Activated B cell treated with CpG ODN at 0.5 μM for 24 hours (primary cell): ENCODE data around the gene DLX5. TPM values are rescaled to one million over a fixed set of nuclear protein-coding genes. Genes with fewer than 3 reads are reported as not detected.

Experiments
- ATAC-seq: fragments of 200-7000 bp; cut with Tn5 transposase; one replicate; pipeline ENCODE4 v1.10.0; 2021; ENCODE audit warnings: low read depth, mild to moderate bottlenecking, moderate library complexity
- CTCF ChIA-PET: fragments of 350-600 bp; sonication (Branson Sonifier 250); formaldehyde crosslinking; loops from one replicate; lab custom pipeline; 2021; ENCODE audit warnings: antibody characterized with exemption; lab: Charles Lee
- POLR2A ChIA-PET: fragments of 350-600 bp; sonication (Branson Sonifier 250); formaldehyde crosslinking; loops from one replicate; lab custom pipeline; 2021; ENCODE audit warnings: antibody characterized with exemption; lab: Charles Lee
- DNase-seq: peaks from one replicate; pipeline ENCODE4 v3.0.0; 2022
- H3K27ac Mint-ChIP-seq: one replicate; pipeline ENCODE4 v1.8.0; 2020; ENCODE audit warnings: mixed read lengths
- H3K27me3 Mint-ChIP-seq: one replicate; pipeline ENCODE4 v1.8.0; 2021; ENCODE audit warnings: mixed read lengths
- H3K36me3 Mint-ChIP-seq: one replicate; pipeline ENCODE4 v1.8.0; 2021; ENCODE audit warnings: low read depth, mixed read lengths
- H3K4me1 Mint-ChIP-seq: one replicate; pipeline ENCODE4 v1.8.0; 2021; ENCODE audit warnings: mixed read lengths
- H3K4me3 Mint-ChIP-seq: one replicate; pipeline ENCODE4 v1.8.0; 2020; ENCODE audit warnings: mild to moderate bottlenecking, mixed read lengths
- H3K9me3 Mint-ChIP-seq: one replicate; pipeline ENCODE4 v1.8.0; 2020; ENCODE audit warnings: mixed read lengths
- CTCF ChIP-seq: fragments of 200-600 bp; IDR thresholded peaks from one replicate; pipeline ENCODE4 v1.8.0; 2022; ENCODE audit warnings: antibody characterized with exemption, mild to moderate bottlenecking
- intact Hi-C: fragments of 100-400 bp; cut with micrococcal nuclease; formaldehyde crosslinking; loops from one replicate; pipeline ENCODE4 v1.15.1; 2024
- total RNA-seq: library from RNA; stranded (reverse); gene quantifications from 2 replicates; pipeline ENCODE4 v1.2.3, GENCODE V29; 2022

DLX5 gene
- total RNA-seq, 1 donor from 2014 or later, result not detected

- Mint-ChIP-seq H3K4me1 (no peaks in the 10 kb centered on the region), H3K4me3 (no peak overlapping the region), H3K27ac (no peak overlapping the region), H3K9me3 (no peaks in the 10 kb centered on the region), H3K36me3 (no peaks in the 10 kb centered on the region), H3K27me3 (peaks cover 81% of the 10 kb centered on the region)
- POLR2A ChIA-PET, result no interaction called here
- CTCF ChIA-PET, result no interaction called here
- DNase-seq (no peak), ATAC-seq (no peak)
- TF ChIP-seq CTCF, result no peak
- intact Hi-C loops, result no loop called here
These were observed 10.4 kb downstream of the DLX5 start for GRCh38 chr7:97014145-97014750.

- Mint-ChIP-seq H3K4me1 (no peaks in the 10 kb centered on the region), H3K36me3 (no peaks in the 10 kb centered on the region), H3K9me3 (no peaks in the 10 kb centered on the region), H3K27me3 (peaks cover 76% of the 10 kb centered on the region), H3K27ac (no peak overlapping the region), H3K4me3 (no peak overlapping the region)
- ChIA-PET CTCF (no interaction called here), POLR2A (no interaction called here)
- ATAC-seq (no peak), DNase-seq (no peak)
- TF ChIP-seq CTCF, result no peak
- intact Hi-C loops, result no loop called here
These were observed 10.8 kb downstream of the DLX5 start for GRCh38 chr7:97013845-97014134.

- ATAC-seq (no peak), DNase-seq (no peak)
- CTCF ChIA-PET, result no interaction called here
- no peak for TF ChIP-seq CTCF
- Mint-ChIP-seq H3K4me3 (no peak overlapping the region), H3K27me3 (peaks cover 74% of the 10 kb centered on the region), H3K36me3 (no peaks in the 10 kb centered on the region), H3K9me3 (no peaks in the 10 kb centered on the region), H3K27ac (no peak overlapping the region), H3K4me1 (no peaks in the 10 kb centered on the region)
- intact Hi-C loops, result no loop called here
- POLR2A ChIA-PET, result no interaction called here
These were observed 11.3 kb downstream of the DLX5 start for GRCh38 chr7:97013134-97013844.

- POLR2A ChIA-PET, result no interaction called here
- H3K36me3 Mint-ChIP-seq, result no peaks in the 10 kb centered on the region
- H3K27ac Mint-ChIP-seq, result no peak overlapping the region
These were observed 12.1 kb downstream of the DLX5 start for GRCh38 chr7:97012365-97013133.

More at GRCh38 chr7:97012365-97013133, 12.1 kb downstream of the DLX5 start:
- Mint-ChIP-seq H3K4me3 (no peak overlapping the region), H3K27me3 (peaks cover 74% of the 10 kb centered on the region), H3K9me3 (no peaks in the 10 kb centered on the region), H3K4me1 (no peaks in the 10 kb centered on the region)
- CTCF ChIA-PET, result no interaction called here
- intact Hi-C loops, result no loop called here
- ATAC-seq, result no peak
- DNase-seq, result no peak
- TF ChIP-seq CTCF, result no peak
